CD1c-positive myeloid dendritic cell (primary cell): Measurements from ENCODE around the gene ELP2.
A peak's percentile ranks its signal among the peaks of the same experiment; 100 is the strongest.
"Not testable (repeated sequence)": the region's sequence is repeated elsewhere in the genome, so short reads cannot be mapped to it uniquely, and the experiment has no call there.

ENCODE experiments used
- DNase-seq: peaks from one replicate; pipeline ENCODE4 v3.0.0-alpha.2; 2016; ENCODE audit errors: extremely low spot score

The ELP2 gene, protein sequence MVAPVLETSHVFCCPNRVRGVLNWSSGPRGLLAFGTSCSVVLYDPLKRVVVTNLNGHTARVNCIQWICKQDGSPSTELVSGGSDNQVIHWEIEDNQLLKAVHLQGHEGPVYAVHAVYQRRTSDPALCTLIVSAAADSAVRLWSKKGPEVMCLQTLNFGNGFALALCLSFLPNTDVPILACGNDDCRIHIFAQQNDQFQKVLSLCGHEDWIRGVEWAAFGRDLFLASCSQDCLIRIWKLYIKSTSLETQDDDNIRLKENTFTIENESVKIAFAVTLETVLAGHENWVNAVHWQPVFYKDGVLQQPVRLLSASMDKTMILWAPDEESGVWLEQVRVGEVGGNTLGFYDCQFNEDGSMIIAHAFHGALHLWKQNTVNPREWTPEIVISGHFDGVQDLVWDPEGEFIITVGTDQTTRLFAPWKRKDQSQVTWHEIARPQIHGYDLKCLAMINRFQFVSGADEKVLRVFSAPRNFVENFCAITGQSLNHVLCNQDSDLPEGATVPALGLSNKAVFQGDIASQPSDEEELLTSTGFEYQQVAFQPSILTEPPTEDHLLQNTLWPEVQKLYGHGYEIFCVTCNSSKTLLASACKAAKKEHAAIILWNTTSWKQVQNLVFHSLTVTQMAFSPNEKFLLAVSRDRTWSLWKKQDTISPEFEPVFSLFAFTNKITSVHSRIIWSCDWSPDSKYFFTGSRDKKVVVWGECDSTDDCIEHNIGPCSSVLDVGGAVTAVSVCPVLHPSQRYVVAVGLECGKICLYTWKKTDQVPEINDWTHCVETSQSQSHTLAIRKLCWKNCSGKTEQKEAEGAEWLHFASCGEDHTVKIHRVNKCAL

DNA sequence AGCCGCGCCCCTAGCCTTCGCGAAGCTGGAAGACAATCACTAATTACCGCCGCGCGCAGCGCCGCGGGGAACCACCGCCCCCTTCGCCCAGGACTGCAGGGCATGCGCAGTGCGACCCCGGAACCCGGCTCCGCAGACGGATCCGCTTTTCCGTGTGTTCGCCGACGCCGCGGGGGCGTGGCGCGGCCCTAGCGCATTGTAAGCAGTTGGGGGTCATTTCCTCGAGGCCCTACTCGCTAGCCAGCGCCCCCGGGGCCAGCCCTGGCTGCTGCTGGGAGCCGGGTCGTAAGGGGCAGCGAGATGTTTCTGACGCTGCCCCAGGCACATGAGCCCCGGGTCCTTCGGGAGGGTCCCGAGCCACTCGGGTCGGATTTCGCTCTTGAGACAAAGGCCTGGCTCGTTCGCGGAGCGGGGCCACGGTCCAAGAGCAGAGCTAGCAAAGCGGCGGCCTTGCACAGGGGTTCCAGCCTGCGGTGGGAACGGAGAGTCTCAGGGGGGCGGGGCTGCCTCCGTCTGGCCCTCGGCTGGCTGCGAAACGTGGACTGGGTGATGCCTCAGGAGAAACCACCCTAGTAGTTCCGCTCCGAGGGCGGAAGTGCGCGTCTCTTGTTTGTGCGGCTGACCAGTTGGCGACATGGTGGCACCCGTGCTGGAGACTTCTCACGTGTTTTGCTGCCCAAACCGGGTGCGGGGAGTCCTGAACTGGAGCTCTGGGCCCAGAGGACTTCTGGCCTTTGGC, at the start of gene ELP2, which contains the start of gene SLC39A6:
Gene ELP2 (plus strand): TSS at position 600 of the 739 bp plus-strand sequence. CDS start 35 bp downstream, at position 635.
Gene SLC39A6 (minus strand): TSS at position 41 of the 739 bp plus-strand sequence. CDS start 2,333 bp downstream, outside the sequence.
- peak; percentile 98 for DNase-seq

DNA sequence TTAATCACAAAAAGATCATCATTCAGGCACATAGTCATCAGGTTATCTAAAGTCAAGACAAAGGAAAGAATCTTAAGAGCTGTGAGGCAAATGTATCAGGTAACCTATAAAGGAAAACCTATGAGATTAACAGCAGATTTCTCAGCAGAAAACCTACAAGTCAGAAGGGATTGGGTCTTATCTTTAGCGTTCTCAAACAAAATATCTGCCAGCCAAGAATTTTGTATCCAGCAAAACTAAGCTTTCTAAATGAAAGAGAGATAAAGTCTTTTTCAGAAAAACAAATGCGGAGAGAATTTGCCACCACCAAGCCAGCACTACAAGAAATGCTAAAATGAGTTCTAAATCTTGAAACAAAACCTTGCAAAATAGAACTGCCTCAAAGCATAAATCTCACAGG, 48.6 kb upstream of the ELP2 start:
- DNase-seq, result not testable (repeated sequence)

DNA sequence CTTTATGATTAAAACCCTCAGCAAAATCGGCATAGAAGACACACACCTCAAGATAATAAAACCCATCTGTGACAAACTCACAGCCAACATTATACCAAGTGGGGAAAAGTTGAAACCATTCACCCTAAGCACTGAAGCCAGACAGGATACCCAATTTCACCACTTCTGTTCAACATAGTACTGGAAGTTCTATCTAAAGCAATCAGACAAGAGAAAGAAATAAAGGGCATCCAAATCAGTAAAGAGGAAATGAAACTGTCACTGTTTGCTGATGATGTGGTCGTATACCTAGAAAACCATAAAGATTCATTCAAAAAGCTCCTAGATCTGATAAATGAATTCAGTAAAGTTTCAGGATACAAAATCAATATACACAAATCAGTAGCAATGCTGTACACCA, 46.0 kb upstream of the ELP2 start:
- no peak for DNase-seq

DNA sequence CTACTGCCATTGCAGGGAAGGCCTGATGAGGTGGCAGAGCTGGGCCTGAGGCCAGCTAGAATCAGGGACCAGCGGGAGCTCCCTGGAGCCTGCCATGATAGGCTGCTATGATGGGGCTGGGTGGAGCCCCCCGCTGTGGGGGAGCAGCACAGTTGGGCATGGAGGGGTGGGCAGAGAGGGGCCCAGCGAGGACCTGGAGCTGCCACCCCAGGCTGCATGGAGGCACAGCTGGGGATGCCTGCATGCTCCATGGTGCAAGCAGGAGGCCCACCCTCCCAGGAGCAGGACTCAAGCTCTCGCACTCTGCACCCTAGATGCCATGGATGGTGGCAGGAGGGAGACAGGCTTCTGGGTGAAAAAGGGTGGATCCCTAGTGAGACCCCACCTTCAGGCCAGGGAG, 44.5 kb upstream of the ELP2 start:
- no peak for DNase-seq

DNA sequence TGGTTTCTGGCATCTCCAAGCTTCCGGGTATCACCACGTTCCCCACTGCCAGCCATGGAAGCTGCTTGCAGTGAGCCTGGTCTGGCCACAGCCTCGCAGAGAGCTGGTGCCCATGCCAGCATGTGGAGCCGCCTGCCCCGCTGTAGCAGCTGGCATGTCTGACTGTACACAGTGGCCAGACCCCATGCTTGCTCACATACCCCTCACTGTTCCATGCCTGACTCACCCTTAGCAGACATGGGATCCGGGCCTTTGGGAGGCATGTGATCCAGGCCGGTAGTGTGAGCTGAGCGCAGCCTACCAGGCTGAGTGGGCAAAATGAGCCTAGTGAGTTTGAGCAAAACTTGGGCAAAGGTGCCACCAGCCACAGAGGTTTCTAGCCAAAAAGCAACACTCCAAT, 43.5 kb upstream of the ELP2 start:
- DNase-seq, result no peak

DNA sequence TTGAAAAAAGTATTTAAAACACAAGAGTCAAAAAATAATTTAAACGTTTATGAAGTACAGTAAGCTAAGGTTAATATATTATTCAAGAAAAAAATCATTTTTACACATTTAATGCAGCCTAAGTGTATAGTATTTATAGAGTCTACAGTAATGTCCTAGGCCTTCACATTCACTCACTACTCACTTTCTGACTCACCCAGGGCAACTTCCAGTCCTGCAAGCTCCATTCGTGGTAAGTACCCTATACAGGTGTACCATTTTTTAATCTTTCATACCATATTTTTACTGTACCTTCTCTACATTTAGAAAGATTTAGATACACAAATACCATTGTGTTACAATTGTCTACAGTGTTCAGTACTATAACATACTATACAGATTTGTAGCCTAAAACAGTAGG, 41.4 kb upstream of the ELP2 start:
- no peak for DNase-seq

DNA sequence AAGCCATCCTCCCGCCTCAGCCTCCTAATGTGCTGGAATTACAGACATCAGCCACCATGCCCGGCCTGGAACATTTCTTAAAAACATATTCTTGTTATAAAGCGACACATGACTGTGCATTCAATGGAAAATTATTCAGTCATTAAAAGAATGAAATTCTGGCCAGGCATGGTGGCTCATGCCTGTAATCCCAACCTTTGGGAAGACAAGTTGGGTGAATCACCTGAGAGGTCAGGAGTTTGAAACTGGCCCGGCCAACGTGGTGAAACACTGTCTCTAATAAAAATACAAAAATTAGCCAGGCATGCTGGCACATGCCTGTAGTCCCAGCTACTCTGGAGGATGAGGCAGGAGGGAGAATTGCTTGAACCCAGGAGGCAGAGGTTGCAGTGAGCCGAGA, 40.7 kb upstream of the ELP2 start:
- DNase-seq, result no peak

DNA sequence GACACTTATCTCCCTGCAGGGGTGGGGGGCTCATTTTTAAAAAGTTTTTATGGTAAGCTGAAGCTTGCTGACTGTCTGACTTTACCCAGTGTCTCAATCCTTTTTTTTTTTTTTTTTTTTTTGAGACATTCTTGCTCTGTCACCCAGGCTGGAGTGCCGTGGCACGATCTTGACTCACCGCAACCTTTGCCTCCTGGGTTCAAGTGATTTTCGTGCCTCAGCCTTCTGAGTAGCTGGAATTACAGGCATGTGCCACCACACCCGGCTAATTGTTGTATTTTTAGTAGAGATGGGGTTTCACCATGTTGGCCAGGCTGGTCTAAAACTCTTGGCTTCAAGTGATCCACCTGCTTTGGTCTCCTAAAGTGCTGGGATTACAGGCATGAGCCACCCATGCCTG, 37.6 kb upstream of the ELP2 start:
- not testable (repeated sequence) for DNase-seq

DNA sequence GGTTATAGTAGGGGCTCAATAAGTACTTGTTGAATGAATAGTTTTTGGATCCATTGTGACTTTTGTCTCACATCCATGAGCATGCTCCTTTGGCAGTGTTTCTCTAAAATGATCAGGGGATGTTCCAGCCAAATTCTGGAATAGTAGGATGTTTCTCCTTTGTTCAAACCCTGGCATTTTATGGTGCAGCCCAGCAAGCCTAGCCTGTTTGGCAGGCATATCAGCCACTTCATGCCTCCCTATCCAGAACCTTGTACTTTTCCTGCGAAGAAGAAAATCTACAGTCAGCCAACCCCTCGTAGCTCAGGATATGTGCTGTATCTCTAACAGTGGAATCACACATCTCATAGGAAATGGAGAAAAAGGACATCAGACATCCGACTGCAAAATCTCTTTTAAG, 35.3 kb upstream of the ELP2 start:
- DNase-seq, result no peak

DNA sequence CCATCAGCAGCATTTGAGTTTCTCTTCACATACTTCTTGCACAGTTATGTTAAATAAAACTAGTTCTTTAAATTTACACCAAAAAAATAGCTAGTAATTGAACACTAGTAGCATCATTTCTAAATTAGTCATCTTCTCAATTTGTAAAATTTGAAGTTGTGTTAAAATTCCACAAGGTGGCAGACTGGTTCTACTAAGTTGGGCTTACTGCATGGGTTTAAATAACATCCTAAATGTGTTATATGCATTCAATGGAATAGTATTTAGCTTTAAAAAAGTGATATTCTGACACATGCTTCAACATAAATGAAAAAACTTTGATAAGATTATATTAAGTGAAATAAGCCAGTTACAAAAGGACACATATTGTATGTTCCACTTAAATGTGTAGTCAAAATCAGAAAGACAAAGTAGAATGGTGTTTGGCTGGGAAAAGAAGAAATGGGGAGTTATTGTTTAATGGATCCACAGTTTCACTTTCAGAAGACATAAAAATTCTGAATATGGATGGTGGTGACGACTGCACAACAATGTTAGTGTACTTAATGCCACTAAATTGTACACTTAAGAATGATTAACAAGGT, 33.7 kb upstream of the ELP2 start:
- DNase-seq, result peak; percentile 81

DNA sequence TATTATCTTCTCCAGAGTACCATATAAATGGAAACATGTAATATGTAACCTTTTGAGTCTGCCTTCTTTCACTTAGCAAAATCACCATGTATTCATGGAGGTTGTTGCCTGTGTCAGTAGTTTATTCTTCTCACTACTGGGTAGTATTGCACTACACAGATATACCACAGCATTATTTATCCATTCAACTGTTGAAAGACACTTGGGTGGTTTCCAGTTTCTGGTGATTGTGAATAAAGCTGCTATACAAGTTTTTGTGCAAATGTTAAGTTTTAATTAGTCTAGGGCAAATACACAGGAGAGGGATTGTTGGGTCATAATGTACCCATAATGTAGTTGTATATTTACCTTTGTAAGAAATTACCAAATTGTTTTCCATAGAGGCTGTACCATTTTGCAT, 32.7 kb upstream of the ELP2 start:
- no peak for DNase-seq

DNA sequence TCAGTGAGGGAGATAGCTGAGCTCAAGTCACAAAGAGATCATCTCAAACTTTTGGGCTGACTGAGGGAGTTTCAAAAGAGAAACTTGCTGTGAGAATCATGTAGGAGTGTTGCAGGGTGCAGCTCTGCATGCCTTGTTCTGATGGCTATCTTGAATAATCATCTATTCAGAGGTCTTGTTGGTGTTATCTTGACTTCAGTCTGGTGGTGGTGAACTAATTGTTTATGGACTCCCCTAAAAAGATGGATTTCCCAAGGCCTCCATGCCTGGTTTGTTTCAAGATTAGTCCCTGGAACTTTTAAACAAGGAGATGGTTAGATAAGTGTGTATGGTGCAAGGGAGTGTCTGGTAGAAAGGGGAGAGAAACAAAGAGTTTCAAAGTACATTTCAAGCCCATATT, 30.4 kb upstream of the ELP2 start:
- no peak for DNase-seq

DNA sequence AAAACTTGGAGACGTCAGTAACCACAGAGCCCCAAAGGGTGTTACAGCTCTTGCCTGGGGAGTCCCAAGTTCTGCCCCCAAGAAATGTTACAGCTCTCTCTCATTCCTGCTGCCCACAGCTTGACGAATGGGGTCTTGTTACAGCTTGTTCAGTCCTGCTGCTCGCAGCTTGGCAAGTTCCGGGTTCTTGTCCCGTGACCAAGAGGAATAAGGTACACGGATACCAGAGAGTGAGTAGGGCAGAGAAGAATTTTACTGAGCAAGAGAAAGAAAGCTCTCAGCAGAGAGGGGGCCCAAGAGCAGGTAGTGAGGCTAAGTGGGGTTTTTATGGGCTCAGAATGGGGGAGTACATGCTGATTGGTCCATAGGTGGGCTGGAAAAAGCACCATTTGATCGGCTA, 27.8 kb upstream of the ELP2 start:
- DNase-seq, result no peak

DNA sequence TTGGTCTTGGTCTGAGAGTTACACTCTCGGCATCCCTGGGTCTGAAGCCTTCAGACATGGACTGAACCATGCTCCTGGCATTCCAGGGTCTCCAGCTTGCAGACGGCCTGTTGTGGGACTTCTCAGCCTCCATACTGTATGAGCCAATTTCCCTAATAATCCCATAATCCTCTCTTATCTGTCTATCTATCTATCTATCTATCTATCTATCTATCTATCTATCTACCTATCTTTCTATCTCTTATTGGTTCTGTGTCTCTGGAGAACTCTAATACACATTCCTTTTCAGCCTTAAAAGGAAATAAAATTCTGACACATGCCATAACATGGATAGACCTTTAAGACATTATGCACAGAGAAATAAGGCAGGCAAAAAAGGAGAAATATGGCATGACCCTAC, 24.9 kb upstream of the ELP2 start:
- DNase-seq, result no peak

DNA sequence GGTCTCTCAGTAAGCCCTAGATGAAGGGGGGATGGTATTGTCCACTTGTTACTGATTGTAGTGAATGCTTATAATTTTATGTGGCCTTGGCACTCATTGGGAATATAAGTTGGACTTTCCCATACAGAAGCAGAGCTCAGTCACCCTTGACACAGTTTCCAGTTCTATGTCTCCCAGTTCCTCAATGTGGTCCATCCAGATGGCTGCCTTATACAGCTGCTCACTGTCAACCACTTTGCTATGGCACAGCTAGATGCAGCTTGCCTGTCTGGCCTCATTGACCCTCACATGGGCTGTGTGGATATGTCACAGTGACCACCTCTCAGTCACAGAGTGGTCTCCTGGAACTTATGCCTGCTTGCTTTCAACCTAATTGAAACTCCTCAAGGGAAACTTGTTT, 22.2 kb upstream of the ELP2 start:
- peak; percentile 36 for DNase-seq

DNA sequence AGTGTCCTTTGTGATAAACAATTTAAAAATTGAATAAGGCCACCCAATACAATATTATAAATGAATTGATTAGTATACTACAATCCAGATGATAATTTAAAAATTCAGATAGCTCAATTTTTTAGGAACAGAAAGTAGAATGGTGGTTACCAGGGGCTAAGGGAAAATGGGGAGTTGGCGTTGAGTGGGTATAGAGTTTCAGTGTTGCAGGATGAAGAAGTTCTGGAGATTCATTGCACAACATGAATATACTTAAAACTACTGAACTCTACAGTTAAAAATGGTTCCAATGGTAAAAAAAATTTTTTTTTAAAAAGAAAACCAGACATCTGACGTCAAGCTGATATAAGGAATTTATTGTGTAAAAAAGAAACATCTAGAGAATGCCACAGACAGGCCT, 21.5 kb upstream of the ELP2 start:
- DNase-seq, result peak; percentile 58

DNA sequence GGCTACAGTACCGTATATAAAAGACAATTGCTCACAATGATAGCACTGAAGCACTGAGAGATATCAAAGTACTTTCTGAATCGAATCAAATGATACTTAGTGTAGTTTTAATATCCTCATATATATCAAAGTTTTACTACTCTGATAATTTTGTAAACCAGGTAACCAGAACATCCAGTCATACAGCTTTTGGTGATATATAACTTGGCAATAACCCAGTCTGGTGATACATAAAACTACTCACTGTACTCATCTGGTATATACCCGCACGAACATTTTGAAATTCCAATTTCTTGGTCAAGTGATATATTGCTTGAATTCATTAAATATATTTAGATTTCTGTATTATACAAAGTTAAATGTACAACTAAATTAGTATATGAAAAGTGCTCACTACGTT, 21.1 kb upstream of the ELP2 start:
- no peak for DNase-seq

DNA sequence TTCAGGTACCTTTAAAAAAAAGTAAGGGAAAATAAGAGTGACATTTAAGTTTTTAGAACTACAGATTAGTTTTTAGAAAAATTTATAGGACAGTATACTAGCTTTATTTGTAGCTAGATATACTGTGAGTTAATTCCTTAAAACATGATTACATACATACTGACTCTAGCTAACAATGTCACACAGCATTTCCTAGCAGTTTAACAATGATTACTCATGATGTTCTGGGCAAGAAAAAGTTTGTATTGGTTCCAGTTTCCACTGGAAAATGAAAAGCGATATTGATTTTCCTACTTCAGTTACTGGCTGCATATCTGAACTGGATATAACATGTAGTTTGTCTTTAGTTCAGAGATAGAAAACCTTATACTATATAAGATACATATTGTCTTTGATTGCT, 20.0 kb upstream of the ELP2 start:
- no peak for DNase-seq

DNA sequence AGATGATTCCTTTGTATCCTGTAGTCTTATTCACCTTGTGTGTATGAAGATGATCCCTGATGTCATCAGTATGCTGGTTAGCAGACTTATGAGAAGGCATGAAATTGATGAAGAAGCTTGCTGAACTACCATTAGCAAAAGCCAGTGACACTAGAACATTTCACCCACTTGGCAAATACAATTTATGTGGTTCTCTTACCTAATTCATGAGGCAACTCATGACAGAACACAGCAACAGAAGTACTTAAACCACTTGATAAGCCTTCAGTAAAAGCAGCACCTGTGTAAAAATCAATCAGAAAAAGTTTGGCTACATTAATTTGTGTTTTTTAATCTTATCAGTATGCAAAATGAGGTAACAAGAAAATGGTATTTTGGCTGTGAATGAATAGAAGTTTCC, 17.4 kb upstream of the ELP2 start:
- DNase-seq, result no peak

DNA sequence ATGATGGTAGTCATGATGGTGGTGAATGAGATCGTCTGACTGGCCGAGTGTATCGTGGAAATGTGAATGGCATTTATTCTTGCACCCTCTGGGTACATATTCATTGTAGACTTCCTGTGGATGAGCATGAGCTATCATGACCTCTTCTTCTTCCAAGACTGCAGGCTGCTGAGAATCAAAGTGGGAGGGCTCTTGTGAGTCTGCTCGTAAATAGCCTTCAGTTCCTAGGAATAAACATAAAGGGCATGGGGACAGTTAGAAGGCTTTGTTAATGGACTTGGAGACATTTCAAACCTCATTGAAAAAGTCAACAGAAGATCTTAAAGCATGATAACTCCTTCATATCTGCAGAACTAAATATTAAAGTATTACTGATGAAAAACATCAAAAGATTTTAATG, 15.4 kb upstream of the ELP2 start:
- DNase-seq, result no peak

DNA sequence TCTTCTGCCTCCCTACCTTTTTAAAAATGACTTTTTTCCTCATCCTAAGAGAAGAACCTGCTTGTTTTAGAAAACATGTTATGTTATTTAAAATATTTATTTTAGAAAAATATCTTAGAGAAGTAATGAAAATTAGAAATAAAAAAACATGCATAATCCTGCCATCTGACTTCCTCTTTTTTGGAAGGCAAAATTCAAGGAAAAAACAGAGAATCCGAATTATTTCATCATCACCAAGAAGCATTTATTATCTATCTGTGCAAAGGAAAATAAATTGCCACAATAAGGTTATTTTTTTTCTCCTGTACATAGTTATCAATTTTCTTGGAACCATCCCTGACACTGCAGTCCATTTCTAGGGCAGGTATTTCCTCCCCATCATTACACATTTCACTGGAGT, 15.0 kb upstream of the ELP2 start:
- DNase-seq, result no peak

DNA sequence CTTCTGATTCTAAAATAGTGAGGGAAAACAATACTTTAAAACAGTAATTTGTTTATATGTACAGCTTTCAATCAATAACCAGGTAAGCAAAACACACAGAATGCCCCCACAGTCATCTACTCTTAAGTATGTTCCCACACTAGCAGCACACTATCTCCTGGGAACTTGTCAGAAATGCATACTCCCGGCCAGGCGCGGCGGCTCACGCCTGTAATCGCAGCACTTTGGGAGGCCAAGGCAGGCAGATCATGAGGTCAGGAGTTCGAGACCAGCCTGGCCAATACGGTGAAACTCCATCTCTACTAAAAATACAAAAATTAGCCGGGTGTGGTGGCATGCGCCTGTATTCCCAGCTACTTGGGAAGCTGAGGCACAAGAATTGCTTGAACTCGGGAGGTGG, 12.9 kb upstream of the ELP2 start:
- DNase-seq, result not testable (repeated sequence)
